Measurements from ENCODE around the gene SLC12A9. TPM values are rescaled to one million over a fixed set of nuclear protein-coding genes. Genes with fewer than 3 reads are reported as not detected.

SLC12A9 gene
- total and polyA plus RNA-seq, 2 of the 8 experiments (the other 6 are each of a cell fraction or from before 2014, with no cell fraction given): 31.4 to 40.1 TPM

DNA sequence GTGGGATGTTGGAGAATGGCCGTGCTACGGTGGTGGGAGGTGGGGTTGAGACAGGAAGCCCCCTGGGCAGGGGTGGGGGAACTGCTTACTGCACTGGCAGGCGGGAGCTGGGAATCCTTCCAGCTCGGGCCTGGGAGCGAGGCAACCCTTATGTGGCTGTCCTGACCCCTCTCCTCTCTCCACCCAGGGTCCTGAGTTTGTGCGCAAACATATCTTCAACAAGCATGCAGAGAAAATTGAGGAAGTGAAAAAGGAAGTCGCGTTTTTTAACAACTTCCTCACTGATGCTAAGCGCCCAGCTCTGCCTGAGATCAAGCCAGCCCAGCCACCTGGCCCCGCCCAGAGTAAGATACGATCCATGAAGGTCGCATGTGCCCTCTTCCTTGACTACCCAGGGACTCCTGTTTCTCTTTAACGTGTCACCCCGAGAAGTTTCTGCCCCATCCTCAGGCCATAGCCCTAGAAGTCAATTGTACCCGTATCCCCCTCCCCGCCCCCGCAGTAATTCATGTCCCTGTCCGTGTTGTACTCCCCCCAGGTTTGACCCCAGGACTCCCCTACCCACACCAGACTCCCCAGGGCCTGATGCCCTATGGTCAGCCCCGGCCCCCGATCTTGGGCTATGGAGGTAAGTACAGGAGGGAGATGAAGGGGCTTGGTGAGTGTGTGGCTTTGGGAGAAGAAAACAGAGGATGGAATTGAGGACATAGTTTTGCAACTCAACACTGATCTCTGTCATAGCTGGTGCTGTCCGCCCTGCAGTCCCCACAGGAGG, 35.2 kb downstream of the SLC12A9 start (continued):
- TF ChIP-seq KDM4A (IDR thresholded peaks at IDR 0.05; ENCODE audit: low read depth, low read length, severe bottlenecking) (no peak), POLR2AphosphoS5 (IDR thresholded peaks at IDR 0.05; ENCODE audit: low read depth, low read length) (no peak; the same call in 1 of the 2 replicates), JUND (IDR thresholded peaks at IDR 0.05; ENCODE audit: low read length) (no peak), POLR2A (IDR thresholded peaks at IDR 0.05; ENCODE audit: control extremely low read depth in 1 of 2, low read depth in 2 of 2, low read length in 2 of 2) (no peak)
